Activated CD4-positive, alpha-beta T cell treated with anti-CD3 and anti-CD28 coated beads for 36 hours (primary cell): ENCODE measurements around the gene TRAPPC10. TPM values are rescaled to one million over a fixed set of nuclear protein-coding genes. Genes with fewer than 3 reads are reported as not detected.
A peak's percentile ranks its signal among the peaks of the same experiment; 100 is the strongest.

Experiments
- ATAC-seq: fragments of 200-7000 bp; cut with Tn5 transposase; one replicate; pipeline ENCODE4 v1.10.0; 2021; ENCODE audit warnings: mild to moderate bottlenecking, moderate library complexity
- CTCF ChIA-PET: fragments of 350-600 bp; sonication (Branson Sonifier 250); formaldehyde crosslinking; loops from one replicate; lab custom pipeline; 2021; ENCODE audit warnings: antibody characterized with exemption; lab: Charles Lee
- POLR2A ChIA-PET: fragments of 350-600 bp; sonication (Branson Sonifier 250); formaldehyde crosslinking; loops from one replicate; lab custom pipeline; 2021; ENCODE audit warnings: antibody characterized with exemption, inconsistent platforms; lab: Charles Lee
- DNase-seq: peaks from one replicate; pipeline ENCODE4 v3.0.0-alpha.2; 2020
- H3K27ac Mint-ChIP-seq: one replicate; pipeline ENCODE4 v1.8.0; 2021; ENCODE audit warnings: mixed read lengths
- H3K27me3 Mint-ChIP-seq: one replicate; pipeline ENCODE4 v1.8.0; 2021; ENCODE audit warnings: mixed read lengths
- H3K36me3 Mint-ChIP-seq: one replicate; pipeline ENCODE4 v1.8.0; 2021; ENCODE audit warnings: low read depth, mixed read lengths
- H3K4me1 Mint-ChIP-seq: one replicate; pipeline ENCODE4 v1.8.0; 2021; ENCODE audit warnings: mixed read lengths
- H3K4me3 Mint-ChIP-seq: one replicate; pipeline ENCODE4 v1.8.0; 2021; ENCODE audit warnings: mild to moderate bottlenecking, moderate library complexity, mixed read lengths
- H3K9me3 Mint-ChIP-seq: one replicate; pipeline ENCODE4 v1.8.0; 2021; ENCODE audit warnings: low read depth, mixed read lengths
- intact Hi-C, 2 experiments: fragments of 100-400 bp; cut with DNase I in 1 of 2; cut with micrococcal nuclease in 1 of 2; formaldehyde crosslinking; loops; one replicate each; pipeline versions ENCODE4 v1.14.2 to v1.15.1; 2022 to 2024; cut with DNase I, micrococcal nuclease
- total RNA-seq, 2 experiments: library from RNA; stranded (reverse); gene quantifications; one replicate each; pipeline ENCODE4 v1.2.3, GENCODE V29; 2021

Gene TRAPPC10, protein sequence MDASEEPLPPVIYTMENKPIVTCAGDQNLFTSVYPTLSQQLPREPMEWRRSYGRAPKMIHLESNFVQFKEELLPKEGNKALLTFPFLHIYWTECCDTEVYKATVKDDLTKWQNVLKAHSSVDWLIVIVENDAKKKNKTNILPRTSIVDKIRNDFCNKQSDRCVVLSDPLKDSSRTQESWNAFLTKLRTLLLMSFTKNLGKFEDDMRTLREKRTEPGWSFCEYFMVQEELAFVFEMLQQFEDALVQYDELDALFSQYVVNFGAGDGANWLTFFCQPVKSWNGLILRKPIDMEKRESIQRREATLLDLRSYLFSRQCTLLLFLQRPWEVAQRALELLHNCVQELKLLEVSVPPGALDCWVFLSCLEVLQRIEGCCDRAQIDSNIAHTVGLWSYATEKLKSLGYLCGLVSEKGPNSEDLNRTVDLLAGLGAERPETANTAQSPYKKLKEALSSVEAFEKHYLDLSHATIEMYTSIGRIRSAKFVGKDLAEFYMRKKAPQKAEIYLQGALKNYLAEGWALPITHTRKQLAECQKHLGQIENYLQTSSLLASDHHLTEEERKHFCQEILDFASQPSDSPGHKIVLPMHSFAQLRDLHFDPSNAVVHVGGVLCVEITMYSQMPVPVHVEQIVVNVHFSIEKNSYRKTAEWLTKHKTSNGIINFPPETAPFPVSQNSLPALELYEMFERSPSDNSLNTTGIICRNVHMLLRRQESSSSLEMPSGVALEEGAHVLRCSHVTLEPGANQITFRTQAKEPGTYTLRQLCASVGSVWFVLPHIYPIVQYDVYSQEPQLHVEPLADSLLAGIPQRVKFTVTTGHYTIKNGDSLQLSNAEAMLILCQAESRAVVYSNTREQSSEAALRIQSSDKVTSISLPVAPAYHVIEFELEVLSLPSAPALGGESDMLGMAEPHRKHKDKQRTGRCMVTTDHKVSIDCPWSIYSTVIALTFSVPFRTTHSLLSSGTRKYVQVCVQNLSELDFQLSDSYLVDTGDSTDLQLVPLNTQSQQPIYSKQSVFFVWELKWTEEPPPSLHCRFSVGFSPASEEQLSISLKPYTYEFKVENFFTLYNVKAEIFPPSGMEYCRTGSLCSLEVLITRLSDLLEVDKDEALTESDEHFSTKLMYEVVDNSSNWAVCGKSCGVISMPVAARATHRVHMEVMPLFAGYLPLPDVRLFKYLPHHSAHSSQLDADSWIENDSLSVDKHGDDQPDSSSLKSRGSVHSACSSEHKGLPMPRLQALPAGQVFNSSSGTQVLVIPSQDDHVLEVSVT
- total RNA-seq: 10 to 100 TPM; 40.2 to 58.7 TPM

DNA sequence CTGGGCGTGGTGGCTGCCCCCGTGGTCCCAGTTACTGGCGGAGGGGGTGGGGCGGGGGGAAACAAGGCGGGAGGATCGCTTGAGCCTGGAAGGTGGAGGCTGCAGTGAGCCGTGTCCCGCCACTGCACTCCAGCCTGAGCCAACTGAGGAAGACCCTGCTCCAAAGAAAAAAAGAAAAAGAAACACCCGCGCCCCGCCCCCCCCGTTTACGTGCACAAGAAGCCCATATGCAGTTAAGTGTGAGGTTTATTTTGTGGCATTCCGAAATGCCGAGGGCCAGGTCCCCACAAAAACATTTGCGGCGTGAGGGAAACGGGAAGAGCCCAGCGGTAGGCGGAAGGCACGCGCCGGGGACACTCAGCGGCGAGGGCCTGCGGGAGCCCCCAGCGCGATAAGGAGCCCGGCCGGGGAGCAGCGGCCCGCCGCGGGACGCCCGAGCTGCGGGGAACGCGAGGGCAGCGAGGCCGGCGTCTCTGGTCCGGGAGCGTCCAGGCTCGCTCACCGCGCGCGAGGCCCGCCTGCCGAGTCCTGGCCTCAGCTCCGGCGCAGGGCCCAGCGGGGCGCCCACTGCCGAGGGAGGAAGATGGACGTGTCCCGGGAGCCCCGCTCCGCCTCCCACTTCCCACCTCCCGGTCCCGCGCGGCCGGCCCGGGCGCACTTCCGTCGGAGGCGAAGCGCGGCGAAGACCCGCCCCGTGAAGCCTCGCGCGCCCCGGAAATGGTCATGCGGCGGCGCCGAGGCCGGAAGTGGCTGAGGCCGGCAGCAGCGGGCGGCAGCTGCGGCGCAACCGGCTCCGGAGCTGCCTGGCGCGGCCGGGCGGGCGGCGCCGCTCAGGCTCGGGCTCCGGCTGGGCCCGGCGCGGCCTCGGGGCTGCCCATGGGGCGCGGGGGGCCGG is at the start of gene TRAPPC10:
TSS of gene TRAPPC10 (plus strand) at position 731 of the 895 bp plus-strand sequence. CDS start 185 bp downstream, outside the sequence.
- no peaks in the 10 kb centered on the region for H3K9me3 Mint-ChIP-seq
- peak; percentile 72 for ATAC-seq
- no peaks in the 10 kb centered on the region for H3K27me3 Mint-ChIP-seq
- ChIA-PET CTCF (interaction anchor here (0.6 to 1.6 kb wide), 3 partner anchors 37 to 345 kb away, joined by 3 to 4 read pairs (median 3); no protein-coding TSS in a partner anchor), POLR2A (interaction anchor here (0.6 kb wide), 1 partner anchor 201 kb away, joined by 4 read pairs; no protein-coding TSS in a partner anchor)
- DNase-seq: peak; percentile 90
- peaks cover 10% of the 10 kb centered on the region for H3K36me3 Mint-ChIP-seq
- intact Hi-C loops: loop anchor here (1.0 to 10.0 kb wide), 14 partner anchors 13 to 1133 kb away; partner anchors contain the start of genes CFAP410 (in 1 of the 2), ITGB2 (in 1 of the 2), PFKL (in 1 of the 2) and PKNOX1 (in 1 of the 2)
- H3K27ac Mint-ChIP-seq: peak within 1 kb of the TSS; percentile 93
- peaks cover 40% of the 10 kb centered on the region for H3K4me1 Mint-ChIP-seq
- peak within 1 kb of the TSS; percentile 87 for H3K4me3 Mint-ChIP-seq

DNA sequence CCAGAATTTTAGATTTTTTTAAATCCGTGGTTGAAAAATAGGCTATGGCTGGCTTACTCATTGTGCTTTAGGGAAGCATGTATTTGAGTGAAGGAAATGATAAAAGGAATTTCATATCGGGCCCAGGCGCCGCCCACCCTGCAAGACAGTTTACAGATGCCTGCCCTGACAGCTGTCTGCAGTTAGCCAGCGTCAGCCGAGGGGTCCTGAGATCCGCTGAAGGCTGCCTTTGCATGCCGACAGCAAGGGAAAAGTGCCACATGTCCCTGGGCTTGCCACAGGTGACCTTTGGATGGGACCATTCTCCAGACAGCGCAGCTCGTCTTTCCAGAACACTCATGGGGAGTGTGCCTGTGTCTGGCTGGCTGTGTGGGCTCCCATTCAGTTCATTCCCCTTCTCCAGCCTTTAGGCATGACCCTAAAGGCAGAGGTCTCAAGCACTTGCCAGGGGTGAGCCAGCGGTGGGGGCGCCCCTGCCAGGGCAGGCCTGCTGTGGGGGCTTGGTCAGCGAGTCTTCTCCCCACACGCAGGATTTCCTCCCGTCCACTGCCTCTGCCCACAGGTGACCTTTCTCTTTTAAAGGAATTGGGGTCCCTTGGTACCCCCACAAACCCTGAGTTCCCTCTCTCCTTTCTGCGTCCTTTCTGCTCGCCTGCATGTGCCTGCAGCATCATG is 46.1 kb upstream of the TRAPPC10 start:
- ChIA-PET CTCF (interaction anchor here (0.7 to 1.8 kb wide), 3 partner anchors 10 to 87 kb away, joined by 3 to 10 read pairs (median 3); no protein-coding TSS in a partner anchor), POLR2A (interaction anchor here (0.5 kb wide), 1 partner anchor 103 kb away, joined by 5 read pairs; no protein-coding TSS in a partner anchor)
- H3K27ac Mint-ChIP-seq: peak overlapping the region; percentile 51
- H3K4me1 Mint-ChIP-seq: peaks cover 15% of the 10 kb centered on the region
- no peak overlapping the region for H3K4me3 Mint-ChIP-seq
- H3K27me3 Mint-ChIP-seq: no peaks in the 10 kb centered on the region
- H3K9me3 Mint-ChIP-seq: no peaks in the 10 kb centered on the region
- intact Hi-C loops: no loop called here
- no peak for ATAC-seq
- no peak for DNase-seq
- peaks cover 39% of the 10 kb centered on the region for H3K36me3 Mint-ChIP-seq

DNA sequence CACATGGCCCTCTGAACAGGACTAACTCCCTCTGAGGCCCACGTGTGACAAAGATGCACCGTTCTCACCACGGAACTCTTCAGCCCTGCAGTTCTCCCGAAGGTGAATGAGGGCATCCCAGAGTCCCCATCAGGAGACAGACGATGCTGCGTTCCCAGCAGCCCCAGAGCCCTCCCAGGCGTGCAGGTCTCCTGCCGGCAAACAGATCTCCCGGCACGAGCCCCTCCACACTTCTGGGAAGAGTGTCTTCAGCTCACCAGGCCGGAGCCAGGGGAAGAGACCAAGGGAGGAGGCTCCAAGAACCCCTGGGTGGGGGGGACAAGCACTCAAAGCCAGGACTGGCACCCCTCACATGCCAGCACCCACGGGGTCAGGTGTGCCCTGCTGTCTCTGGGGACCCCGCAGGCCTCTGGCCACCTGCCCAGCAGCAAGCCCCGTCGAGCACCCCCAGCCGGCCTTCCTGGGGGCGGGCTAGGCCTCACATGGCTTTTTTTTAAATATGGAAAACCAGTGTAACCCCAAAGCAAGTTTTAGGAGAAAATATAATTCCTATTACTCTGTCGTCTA is 45.1 kb upstream of the TRAPPC10 start:
- ATAC-seq (no peak), DNase-seq (no peak)
- ChIA-PET POLR2A (no interaction called here), CTCF (no interaction called here)
- H3K9me3 Mint-ChIP-seq: no peaks in the 10 kb centered on the region
- no peak overlapping the region for H3K4me3 Mint-ChIP-seq
- H3K36me3 Mint-ChIP-seq: peaks cover 39% of the 10 kb centered on the region
- no peak overlapping the region for H3K27ac Mint-ChIP-seq
- peaks cover 8% of the 10 kb centered on the region for H3K4me1 Mint-ChIP-seq
- intact Hi-C loops: no loop called here
- no peaks in the 10 kb centered on the region for H3K27me3 Mint-ChIP-seq

DNA sequence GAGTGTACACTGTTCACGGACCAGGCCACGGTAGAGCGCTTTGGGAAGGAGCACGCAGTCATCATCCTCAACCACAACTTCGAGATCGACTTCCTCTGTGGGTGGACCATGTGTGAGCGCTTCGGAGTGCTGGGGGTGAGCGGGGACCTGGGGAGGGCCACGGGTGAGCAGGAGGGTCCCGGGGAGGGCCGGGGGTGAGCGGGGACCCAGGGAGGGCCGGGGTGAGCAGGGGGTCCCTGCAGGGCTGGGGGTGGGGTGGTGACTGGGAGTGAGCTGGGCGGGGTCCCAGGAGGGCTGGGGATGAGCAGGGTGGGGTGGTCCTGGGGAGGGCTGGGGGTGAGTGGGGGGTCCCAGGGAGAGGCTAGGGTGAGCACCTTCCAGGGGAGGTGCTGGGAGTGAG is 44.1 kb upstream of the TRAPPC10 start:
- POLR2A ChIA-PET: no interaction called here
- H3K27ac Mint-ChIP-seq: no peak overlapping the region

DNA sequence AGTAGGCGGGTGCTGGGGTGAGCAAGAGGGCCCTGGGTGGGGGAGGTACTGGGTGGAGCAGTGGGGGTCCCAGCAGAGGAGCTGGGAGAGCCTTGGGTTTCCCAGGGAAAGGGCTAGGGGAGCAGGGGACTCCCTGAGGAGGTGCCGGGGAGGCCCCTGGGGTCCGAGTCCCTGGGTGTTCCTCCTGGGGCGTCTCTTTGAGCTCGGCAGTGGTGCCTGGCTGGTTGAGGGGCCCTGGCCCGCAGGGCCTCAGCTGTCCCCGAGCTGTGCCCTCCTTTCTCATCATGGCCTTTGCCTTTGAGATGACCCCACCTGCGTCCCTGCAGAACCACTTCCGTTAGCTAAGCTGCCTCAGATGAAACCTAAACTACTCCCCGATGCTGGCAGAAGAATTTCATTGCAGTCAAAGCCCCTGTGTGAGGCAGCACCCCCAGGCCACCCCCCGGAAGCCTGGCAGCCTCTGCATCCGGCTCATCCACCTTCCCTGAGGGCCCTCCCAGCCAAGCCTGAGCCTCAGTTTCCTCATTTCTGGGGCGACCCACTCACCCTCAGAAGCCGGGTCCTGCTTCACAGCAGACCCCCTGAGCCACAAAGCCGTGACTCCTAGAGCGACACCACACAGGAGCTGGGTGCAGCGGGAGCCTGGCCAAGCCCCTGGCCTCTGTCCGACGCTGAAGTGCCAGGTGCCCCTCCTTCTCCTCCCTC is 43.5 kb upstream of the TRAPPC10 start:
- ATAC-seq (no peak), DNase-seq (no peak)
- ChIA-PET CTCF (interaction anchor here (0.9 kb wide), 1 partner anchor 13 kb away, joined by 4 read pairs; no protein-coding TSS in a partner anchor), POLR2A (no interaction called here)
- no peak overlapping the region for H3K27ac Mint-ChIP-seq
- H3K4me3 Mint-ChIP-seq: no peak overlapping the region
- H3K27me3 Mint-ChIP-seq: no peaks in the 10 kb centered on the region
- no peaks in the 10 kb centered on the region for H3K4me1 Mint-ChIP-seq
- intact Hi-C loops: no loop called here
- peaks cover 29% of the 10 kb centered on the region for H3K36me3 Mint-ChIP-seq
- no peaks in the 10 kb centered on the region for H3K9me3 Mint-ChIP-seq

More for the DNA sequence above, 44.1 kb upstream of the TRAPPC10 start:
- Mint-ChIP-seq H3K36me3 (peaks cover 32% of the 10 kb centered on the region), H3K9me3 (no peaks in the 10 kb centered on the region), H3K27me3 (no peaks in the 10 kb centered on the region), H3K4me1 (peaks cover 2% of the 10 kb centered on the region), H3K4me3 (no peak overlapping the region)
- intact Hi-C loops: no loop called here
- CTCF ChIA-PET: no interaction called here
- ATAC-seq (no peak), DNase-seq (no peak)

DNA sequence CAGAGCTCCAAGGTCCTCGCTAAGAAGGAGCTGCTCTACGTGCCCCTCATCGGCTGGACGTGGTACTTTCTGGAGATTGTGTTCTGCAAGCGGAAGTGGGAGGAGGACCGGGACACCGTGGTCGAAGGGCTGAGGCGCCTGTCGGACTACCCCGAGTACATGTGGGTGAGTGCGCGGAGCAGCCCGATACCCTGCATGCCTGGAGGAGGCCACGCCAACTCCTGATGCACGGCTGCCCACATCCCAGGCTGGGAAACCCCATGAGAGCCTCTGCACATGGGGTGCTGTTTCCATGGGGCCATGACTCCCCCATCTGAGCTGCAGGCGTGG is 43.0 kb upstream of the TRAPPC10 start:
- intact Hi-C loops: no loop called here
- Mint-ChIP-seq H3K4me3 (no peak overlapping the region), H3K36me3 (peaks cover 26% of the 10 kb centered on the region), H3K27ac (no peak overlapping the region), H3K4me1 (no peaks in the 10 kb centered on the region), H3K27me3 (no peaks in the 10 kb centered on the region), H3K9me3 (no peaks in the 10 kb centered on the region)
- ChIA-PET POLR2A (no interaction called here), CTCF (interaction anchor here (0.9 kb wide), 1 partner anchor 12 kb away, joined by 4 read pairs; no protein-coding TSS in a partner anchor)
- no peak for DNase-seq
- ATAC-seq: no peak

DNA sequence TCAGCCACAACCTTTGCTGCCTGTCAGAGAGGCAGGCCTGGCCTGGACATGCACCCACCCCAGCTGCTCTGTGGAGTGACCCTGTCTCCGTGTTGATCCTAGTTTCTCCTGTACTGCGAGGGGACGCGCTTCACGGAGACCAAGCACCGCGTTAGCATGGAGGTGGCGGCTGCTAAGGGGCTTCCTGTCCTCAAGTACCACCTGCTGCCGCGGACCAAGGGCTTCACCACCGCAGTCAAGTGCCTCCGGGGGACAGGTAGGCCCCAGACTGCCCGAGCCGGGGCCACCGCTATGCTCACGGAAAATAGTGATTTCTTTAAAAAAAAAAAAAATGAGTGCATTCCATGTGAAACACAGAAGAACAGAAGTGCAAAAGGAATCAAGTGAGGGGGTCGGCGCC is 41.6 kb upstream of the TRAPPC10 start:
- H3K4me3 Mint-ChIP-seq: no peak overlapping the region
- ChIA-PET CTCF (interaction anchor here (0.6 kb wide), 1 partner anchor 14 kb away, joined by 3 read pairs; no protein-coding TSS in a partner anchor), POLR2A (no interaction called here)
- intact Hi-C loops: no loop called here
- peaks cover 26% of the 10 kb centered on the region for H3K36me3 Mint-ChIP-seq
- DNase-seq (no peak), ATAC-seq (no peak)
- H3K4me1 Mint-ChIP-seq: peaks cover 8% of the 10 kb centered on the region
- H3K27me3 Mint-ChIP-seq: no peaks in the 10 kb centered on the region
- H3K9me3 Mint-ChIP-seq: no peaks in the 10 kb centered on the region
- no peak overlapping the region for H3K27ac Mint-ChIP-seq

DNA sequence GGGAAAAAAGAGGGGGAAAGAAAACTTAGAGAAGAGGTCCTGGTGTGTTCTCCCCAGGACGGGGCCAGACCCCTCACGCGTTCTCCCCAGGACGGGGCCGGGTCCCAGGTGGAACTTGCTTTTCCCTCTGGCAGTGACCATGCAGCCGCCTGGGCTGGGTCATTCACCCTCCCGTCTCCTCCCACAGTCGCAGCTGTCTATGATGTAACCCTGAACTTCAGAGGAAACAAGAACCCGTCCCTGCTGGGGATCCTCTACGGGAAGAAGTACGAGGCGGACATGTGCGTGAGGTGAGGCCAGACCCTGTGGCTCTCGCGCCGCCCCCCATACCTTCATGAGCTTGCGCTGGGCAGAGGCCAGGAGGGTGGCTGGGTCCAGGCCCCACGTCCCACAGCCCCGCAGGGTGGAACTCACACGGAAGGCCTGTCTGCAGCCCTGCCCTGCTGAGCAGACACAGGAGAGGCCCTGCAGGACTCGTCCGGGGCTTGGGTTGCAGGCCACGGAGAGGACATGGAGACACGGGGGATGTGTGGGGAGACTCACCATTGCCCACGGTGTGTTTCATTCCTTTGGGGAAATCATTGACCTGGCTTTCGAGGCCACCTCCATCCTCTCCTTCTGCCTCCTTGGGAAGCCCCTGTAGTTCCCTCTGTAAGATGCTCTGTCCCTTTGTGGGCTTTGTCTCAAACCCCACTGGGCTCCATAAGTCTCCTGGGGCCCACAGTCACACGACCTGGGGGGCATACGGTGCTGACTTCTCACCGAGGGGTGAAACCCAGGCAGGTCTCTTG is 40.7 kb upstream of the TRAPPC10 start:
- Mint-ChIP-seq H3K27ac (no peak overlapping the region), H3K36me3 (peaks cover 28% of the 10 kb centered on the region), H3K4me3 (no peak overlapping the region), H3K4me1 (peaks cover 9% of the 10 kb centered on the region), H3K27me3 (no peaks in the 10 kb centered on the region), H3K9me3 (no peaks in the 10 kb centered on the region)
- ATAC-seq (no peak), DNase-seq (no peak)
- ChIA-PET CTCF (no interaction called here), POLR2A (no interaction called here)
- intact Hi-C loops: no loop called here

DNA sequence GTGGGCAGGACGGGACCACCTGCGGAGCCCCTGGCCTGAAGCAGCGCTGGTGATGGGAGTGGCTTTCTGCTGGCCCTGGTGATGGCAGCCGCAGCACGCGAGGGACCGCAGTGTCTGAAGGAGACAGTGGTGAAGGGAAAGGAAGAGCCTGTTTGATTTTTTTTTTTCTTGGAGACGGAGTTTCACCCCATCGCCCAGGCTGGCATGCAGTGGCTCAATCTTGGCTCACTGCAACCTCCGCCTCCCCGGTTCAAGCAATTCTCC is 40.2 kb upstream of the TRAPPC10 start:
- CTCF ChIA-PET: no interaction called here
- H3K9me3 Mint-ChIP-seq: no peaks in the 10 kb centered on the region
- POLR2A ChIA-PET: no interaction called here
- peaks cover 28% of the 10 kb centered on the region for H3K36me3 Mint-ChIP-seq
- peaks cover 9% of the 10 kb centered on the region for H3K4me1 Mint-ChIP-seq
- H3K27me3 Mint-ChIP-seq: no peaks in the 10 kb centered on the region
- intact Hi-C loops: no loop called here
- ATAC-seq (no peak), DNase-seq (no peak)
- no peak overlapping the region for H3K4me3 Mint-ChIP-seq
- H3K27ac Mint-ChIP-seq: no peak overlapping the region
